ENCODE results near the gene PIGM. TPM values are rescaled to one million over a fixed set of nuclear protein-coding genes. Genes with fewer than 3 reads are reported as not detected.
A peak's percentile ranks its signal among the peaks of the same experiment; 100 is the strongest.

PIGM gene
- total RNA-seq, 1 donor, result 6.5 TPM

- DNase-seq (ENCODE audit: low read depth in 2 of 3, low spot score in 2 of 3), result no peak
These were observed 9.2 kb downstream of the PIGM start for GRCh38 chr1:160022330-160023310.

- no peak for DNase-seq (ENCODE audit: low read depth in 2 of 3, low spot score in 2 of 3)
These were observed 10.3 kb downstream of the PIGM start for GRCh38 chr1:160021376-160022074.

GRCh38 chr1:160020196-160020595, 11.6 kb downstream of the PIGM start:
- peak in 1 of 3 donors; percentile 6 for DNase-seq (ENCODE audit: low read depth in 2 of 3, low spot score in 2 of 3)

DNA sequence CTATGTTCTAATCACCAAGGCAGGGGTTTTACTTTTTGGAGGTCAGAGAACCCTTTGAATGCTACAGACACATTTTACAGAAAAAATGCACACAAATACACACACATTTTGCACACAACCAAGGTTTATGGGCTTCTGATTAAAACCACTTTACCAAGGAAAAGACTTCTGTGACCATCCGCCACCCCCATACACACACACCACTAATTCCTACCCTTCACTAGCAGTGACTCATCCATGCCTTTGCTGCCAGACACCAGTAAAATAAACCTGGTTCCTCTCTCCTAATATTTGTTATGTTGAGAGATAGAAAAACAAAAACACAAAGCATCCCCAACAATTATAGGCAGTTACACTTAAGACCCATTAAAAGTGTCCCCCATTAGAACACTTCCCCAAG, 12.9 kb downstream of the PIGM start:
- DNase-seq (ENCODE audit: low read depth in 2 of 3, low spot score in 2 of 3), result no peak

DNA sequence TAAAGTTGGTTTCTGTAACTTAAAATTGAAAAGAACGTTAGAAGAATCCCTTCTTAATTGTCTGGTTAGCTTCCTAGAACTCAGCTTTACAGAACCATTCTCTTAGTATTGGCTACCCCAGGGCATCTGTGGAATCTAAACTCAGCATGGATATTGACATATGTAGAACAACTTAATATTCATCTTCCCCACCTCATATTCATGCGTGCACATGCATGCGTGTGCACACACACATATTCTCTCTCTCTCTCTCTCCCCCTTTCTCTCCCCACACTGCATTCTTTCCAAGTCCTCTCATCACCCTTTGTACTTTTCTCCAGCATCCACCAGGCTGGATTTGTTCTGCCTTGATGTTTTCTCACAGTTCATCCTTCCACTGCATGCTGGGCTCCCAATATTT, 13.4 kb downstream of the PIGM start:
- DNase-seq (ENCODE audit: low read depth in 2 of 3, low spot score in 2 of 3), result no peak

DNA sequence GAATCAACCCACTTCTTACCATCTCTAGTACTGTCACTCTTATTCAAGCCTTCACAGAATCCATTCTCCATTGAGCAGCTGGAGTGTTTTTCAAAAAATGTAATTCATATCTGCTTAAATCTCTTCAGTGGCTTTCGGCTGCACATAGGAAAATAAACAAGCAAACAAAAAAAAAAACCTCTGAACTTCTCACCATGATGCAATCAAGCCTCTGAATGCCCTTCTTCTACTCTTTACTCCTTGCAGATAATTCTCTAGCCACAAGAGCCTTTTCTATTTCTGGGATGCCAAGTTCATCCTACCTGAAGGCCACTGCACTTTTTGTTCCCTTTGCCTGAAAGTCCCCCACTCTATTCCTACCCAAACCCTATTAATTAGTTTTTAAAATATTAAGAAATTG, 14.2 kb downstream of the PIGM start:
- DNase-seq (ENCODE audit: low read depth in 2 of 3, low spot score in 2 of 3), result no peak

- DNase-seq (ENCODE audit: low read depth in 2 of 3, low spot score in 2 of 3), result no peak
These were observed 20.0 kb downstream of the PIGM start for GRCh38 chr1:160011781-160012180.

GRCh38 chr1:160009801-160010200, 22.0 kb downstream of the PIGM start:
- DNase-seq (ENCODE audit: low read depth in 2 of 3, low spot score in 2 of 3), result no peak

- no peak for DNase-seq (ENCODE audit: low read depth in 2 of 3, low spot score in 2 of 3)
These were observed 22.7 kb downstream of the PIGM start for GRCh38 chr1:160009081-160009480.

DNA sequence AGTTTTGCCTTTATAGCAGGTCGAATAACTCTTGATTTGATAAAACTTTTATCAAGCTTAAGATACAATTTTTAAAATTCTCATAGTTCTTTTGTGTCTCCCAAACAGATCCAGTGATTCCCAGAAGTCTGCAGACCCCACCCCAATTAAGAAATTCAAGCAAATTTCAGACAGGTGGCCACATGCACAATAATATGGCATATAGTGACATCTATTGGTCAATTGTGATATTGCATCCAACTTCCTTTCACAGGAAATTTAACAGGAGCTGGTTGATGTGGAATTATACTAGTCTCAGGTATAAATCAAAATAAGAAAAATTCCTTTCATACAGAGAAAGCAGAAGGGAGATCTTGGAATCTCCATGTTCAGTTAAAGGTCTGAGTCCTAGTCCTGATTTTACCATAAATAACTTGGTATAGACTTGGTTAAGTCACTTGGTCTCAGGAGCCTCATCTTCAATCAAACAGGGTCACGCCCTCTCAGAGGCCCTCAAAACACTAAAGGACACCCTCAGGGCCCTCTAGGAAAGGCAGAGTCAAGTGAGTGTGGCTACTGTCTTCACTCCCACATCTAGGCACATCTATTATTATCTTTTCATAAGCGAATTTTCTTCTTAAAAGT, 24.1 kb downstream of the PIGM start:
- DNase-seq (ENCODE audit: low read depth in 2 of 3, low spot score in 2 of 3), result peak; percentile 29 to 53 (median 30)

- peak; percentile 35 to 86 (median 76) for DNase-seq (ENCODE audit: low read depth in 2 of 3, low spot score in 2 of 3)
These were observed 25.4 kb downstream of the PIGM start for GRCh38 chr1:160006312-160006940.

- no peak for DNase-seq (ENCODE audit: low read depth in 2 of 3, low spot score in 2 of 3)
These were observed 26.7 kb downstream of the PIGM start for GRCh38 chr1:160005070-160005469.

DNA sequence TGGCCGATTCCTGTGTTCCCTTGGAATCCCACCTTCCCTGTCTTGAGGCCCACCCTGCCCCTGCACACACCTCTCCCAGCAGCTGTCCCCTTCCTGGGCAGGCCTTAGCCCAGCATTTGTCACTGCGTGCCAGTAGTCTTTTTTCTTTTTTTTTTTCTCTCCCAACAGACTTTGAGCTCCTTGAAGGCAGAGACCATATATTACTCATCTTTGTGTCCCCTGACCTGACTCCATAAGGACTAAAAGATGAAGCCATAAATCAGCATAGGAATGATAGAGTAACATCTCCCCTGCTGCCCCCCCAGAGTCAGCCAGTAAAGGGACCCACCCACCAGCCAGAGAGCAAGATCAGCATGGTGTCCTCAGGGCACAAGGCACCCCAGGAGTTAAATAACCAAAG, 27.4 kb downstream of the PIGM start:
- no peak for DNase-seq (ENCODE audit: low read depth in 2 of 3, low spot score in 2 of 3)

DNA sequence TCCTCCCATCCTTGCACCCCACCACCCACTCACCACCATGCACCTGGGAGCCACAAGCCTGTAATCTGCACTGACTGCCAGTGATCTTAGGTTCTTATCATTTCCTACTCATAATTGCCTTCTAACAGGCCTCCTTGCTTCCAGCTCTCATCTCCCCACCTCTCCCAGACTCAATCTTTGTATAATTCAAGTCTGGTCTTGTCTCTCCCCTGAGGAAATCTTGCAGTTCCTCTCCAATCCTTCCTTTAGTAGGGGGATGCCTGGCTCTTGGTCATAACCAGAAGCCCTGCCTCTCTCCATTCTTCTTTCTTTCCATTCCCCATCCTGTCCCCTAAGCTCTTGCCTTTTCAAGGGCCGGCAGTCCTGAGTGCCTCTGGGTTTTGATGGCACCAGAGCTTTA, 27.8 kb downstream of the PIGM start:
- no peak for DNase-seq (ENCODE audit: low read depth in 2 of 3, low spot score in 2 of 3)

DNA sequence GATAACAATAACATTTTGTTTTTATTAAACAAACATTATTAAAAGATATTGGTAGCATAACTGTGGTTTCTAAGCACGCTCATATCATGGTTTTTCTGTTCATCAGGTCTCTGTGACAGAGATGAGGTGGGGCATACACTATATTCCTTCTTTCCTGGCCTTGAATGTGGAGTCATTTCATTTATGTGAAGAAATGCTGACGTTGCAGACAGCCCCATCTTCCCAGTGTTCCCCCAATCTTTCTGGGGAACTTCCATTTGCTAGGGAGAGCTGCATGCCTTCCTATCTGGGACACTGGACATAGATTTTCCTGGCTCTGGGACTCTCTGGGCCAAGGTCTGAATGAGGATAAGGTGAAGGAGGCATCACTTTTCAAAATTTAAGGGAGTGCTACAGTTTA, 30.4 kb downstream of the PIGM start:
- DNase-seq (ENCODE audit: low read depth in 2 of 3, low spot score in 2 of 3), result no peak

DNA sequence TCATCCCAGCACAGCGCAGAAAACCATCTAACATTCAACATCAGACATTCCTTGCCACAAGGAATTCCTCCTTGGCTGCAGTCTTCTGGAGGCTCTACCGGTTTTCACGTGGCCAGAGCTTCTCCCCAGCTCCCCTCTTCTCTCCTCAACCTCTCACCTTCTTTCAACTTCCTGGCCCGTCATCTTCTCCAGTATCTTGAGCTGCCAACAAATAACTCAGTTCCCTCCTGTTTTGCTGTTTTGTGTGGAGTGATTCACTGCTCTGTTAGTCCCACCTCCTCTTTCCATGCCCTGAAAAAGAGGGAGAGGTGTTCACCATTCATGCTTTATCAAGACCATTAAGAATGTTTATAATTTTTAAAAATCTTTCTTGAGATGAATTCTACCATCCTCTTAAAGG, 32.6 kb downstream of the PIGM start:
- no peak for DNase-seq (ENCODE audit: low read depth in 2 of 3, low spot score in 2 of 3)

- no peak for DNase-seq (ENCODE audit: low read depth in 2 of 3, low spot score in 2 of 3)
These were observed 35.1 kb downstream of the PIGM start for GRCh38 chr1:159996653-159997052.

DNA sequence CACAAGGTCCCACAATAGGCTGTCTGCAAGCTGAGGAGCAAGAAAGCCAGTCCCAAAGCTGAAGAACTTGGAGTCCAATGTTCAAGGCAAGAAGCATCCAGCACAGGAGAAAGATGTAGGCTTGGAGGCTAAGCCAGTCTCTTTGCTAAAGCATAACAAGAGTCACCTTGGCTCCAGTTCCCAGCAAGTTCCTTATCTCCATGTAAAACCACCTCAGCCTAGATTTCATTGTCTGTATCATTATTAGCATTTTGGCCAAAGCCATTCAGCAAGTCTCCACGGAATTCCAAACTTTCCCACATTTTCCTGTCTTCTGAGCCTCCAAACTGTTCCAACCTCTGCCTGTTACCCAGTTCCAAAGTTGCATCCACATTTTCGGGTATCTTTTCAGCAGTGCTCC, 36.9 kb downstream of the PIGM start:
- no peak for DNase-seq (ENCODE audit: low read depth in 2 of 3, low spot score in 2 of 3)

DNA sequence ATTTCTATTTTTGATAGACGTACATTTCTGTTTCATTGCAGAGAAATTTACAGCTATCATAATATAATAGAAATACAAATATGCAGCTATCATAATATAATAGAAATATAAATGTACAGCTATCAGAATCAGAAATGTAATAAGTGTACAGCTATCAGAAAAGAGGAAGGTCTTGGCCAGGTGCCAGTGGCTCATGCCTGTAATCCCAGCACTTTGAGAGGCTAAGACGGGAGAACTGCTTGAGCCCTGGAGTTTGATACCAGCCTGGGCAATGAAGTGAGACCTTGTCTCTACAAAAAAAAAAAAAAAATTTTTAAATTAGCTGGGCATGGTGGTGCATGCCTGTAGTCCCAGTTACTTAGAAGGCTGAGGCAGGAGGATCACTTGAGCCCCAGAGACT, 37.9 kb downstream of the PIGM start:
- DNase-seq (ENCODE audit: low read depth in 2 of 3, low spot score in 2 of 3), result no peak

DNA sequence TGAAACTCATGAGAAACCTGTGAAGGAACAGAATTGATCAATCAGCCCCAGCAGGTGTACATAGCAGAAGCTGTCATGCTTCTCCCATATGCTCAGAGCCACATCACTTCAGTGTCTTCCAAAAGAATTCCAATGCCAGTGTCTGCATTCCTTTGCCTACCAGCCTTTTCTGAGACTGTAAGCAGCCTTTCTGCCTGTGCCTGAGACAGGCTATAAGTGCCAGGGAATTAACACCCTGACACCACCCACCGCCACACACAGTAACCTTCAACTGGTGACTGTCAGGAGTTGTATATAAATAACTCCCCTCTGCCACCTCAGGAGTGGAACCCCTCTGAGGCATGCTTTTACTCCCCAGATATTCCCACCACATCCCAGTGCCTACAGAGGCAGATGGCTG, 39.6 kb downstream of the PIGM start:
- no peak for DNase-seq (ENCODE audit: low read depth in 2 of 3, low spot score in 2 of 3)

GRCh38 chr1:159991513-159991912, 40.3 kb downstream of the PIGM start:
- peak in 2 of 3 donors; percentile 44 to 61 for DNase-seq (ENCODE audit: low read depth in 2 of 3, low spot score in 2 of 3)

Measured in hematopoietic multipotent progenitor cell (in vitro differentiated cells).